Measurements from ENCODE around the gene ERVK3-1. TPM values are rescaled to one million over a fixed set of nuclear protein-coding genes. Genes with fewer than 3 reads are reported as not detected.
"Not testable (repeated sequence)": the region's sequence is repeated elsewhere in the genome, so short reads cannot be mapped to it uniquely, and the experiment has no call there.

Gene ERVK3-1
- total RNA-seq, 4 donors from 2014 or later, result 13.3 to 58.9 (median 36.2) TPM

- in situ Hi-C loops (cut with MboI; ENCODE audit: low pct_ligation_motif_present in 1 of 4, low pct_unique_long_range_greater_than_20kb in 1 of 4, low sequenced_read_pairs in 3 of 4), result no loop called here
- peaks cover 9 to 17% (median 14%) of the 10 kb centered on the region in 4 donors for H3K4me1 ChIP-seq
- no peaks in the 10 kb centered on the region for H3K27me3 ChIP-seq
- WGBS, 2 donors (ENCODE audit: low coverage in 1 of 2), result 27 to 31% methylated on average over 7 of the region's 7 CpGs
- H3K27ac ChIP-seq, result peak overlapping the region; percentile 80 to 95 (median 90)
- intact Hi-C loops (cut with DNase I; ENCODE audit: low total_unique reads), result no loop called here
- peak overlapping the region in 3 of 4 donors; percentile 75 to 93 (median 76) for H3K4me3 ChIP-seq
- TF ChIP-seq EP300 (IDR thresholded peaks at IDR 0.05; ENCODE audit: low read depth) (no peak), POLR2A (IDR thresholded peaks at IDR 0.05) (no peak), CTCF (IDR thresholded peaks at IDR 0.05) (no peak), POLR2AphosphoS5 (IDR thresholded peaks at IDR 0.05) (no peak)
- H3K9me3 ChIP-seq, result no peaks in the 10 kb centered on the region
- no peak for DNase-seq
- H3K36me3 ChIP-seq, result peaks cover 0 to 17% (median 2%) of the 10 kb centered on the region in 4 donors
These were observed 471 bp upstream of the ERVK3-1 start for GRCh38 chr19:58304748-58305064.

- no peak for TF ChIP-seq POLR2AphosphoS5 (IDR thresholded peaks at IDR 0.05)
- no peak for TF ChIP-seq POLR2A (IDR thresholded peaks at IDR 0.05)
- TF ChIP-seq CTCF (IDR thresholded peaks at IDR 0.05), result no peak
- peak; percentile 11 for DNase-seq
- Histone ChIP-seq H3K9me3 (no peaks in the 10 kb centered on the region), H3K36me3 (peaks cover 0 to 20% (median 2%) of the 10 kb centered on the region in 4 donors), H3K27ac (peak overlapping the region; percentile 80 to 95 (median 90)), H3K27me3 (no peaks in the 10 kb centered on the region), H3K4me1 (peaks cover 9 to 17% (median 14%) of the 10 kb centered on the region in 4 donors), H3K4me3 (peak overlapping the region; percentile 75 to 98 (median 84))
- 36 to 46% methylated on average over 3 to 12 of the region's 12 CpGs for WGBS, 2 donors (ENCODE audit: low coverage in 1 of 2)
- in situ Hi-C loops (cut with MboI; ENCODE audit: low pct_ligation_motif_present in 1 of 4, low pct_unique_long_range_greater_than_20kb in 1 of 4, low sequenced_read_pairs in 3 of 4), result no loop called here
- intact Hi-C loops (cut with DNase I; ENCODE audit: low total_unique reads), result no loop called here
These were observed 751 bp downstream of the ERVK3-1 start for GRCh38 chr19:58305932-58306323.

GRCh38 chr19:58307736-58308135 lies 2.6 kb downstream of the ERVK3-1 start:
- in situ Hi-C loops (cut with MboI; ENCODE audit: low pct_ligation_motif_present in 1 of 4, low pct_unique_long_range_greater_than_20kb in 1 of 4, low sequenced_read_pairs in 3 of 4) (no loop called here), intact Hi-C loops (cut with DNase I; ENCODE audit: low total_unique reads) (no loop called here)
- no peak for TF ChIP-seq POLR2AphosphoS5 (IDR thresholded peaks at IDR 0.05)
- no peak for TF ChIP-seq CTCF (IDR thresholded peaks at IDR 0.05)
- no peak for DNase-seq
- Histone ChIP-seq H3K4me3 (no peak overlapping the region), H3K4me1 (peaks cover 9 to 17% (median 14%) of the 10 kb centered on the region in 4 donors), H3K27ac (no peak overlapping the region), H3K9me3 (no peaks in the 10 kb centered on the region), H3K27me3 (no peaks in the 10 kb centered on the region), H3K36me3 (peaks cover 0 to 29% (median 11%) of the 10 kb centered on the region in 4 donors)
- 79 to 100% methylated on average over 1 to 4 of the region's 4 CpGs for WGBS, 2 donors (ENCODE audit: low coverage in 1 of 2)

GRCh38 chr19:58310685-58311084 lies 5.5 kb downstream of the ERVK3-1 start:
- H3K9me3 ChIP-seq; H3K27me3 ChIP-seq; DNase-seq; H3K27ac ChIP-seq; intact Hi-C loops (cut with DNase I; ENCODE audit: low total_unique reads); H3K4me3 ChIP-seq; in situ Hi-C loops (cut with MboI; ENCODE audit: low pct_ligation_motif_present in 1 of 4, low pct_unique_long_range_greater_than_20kb in 1 of 4, low sequenced_read_pairs in 3 of 4): not testable (repeated sequence)
- Histone ChIP-seq H3K36me3 (peaks cover 0 to 42% (median 18%) of the 10 kb centered on the region in 4 donors), H3K4me1 (peaks cover 9 to 11% (median 9%) of the 10 kb centered on the region in 4 donors)
- TF ChIP-seq CTCF (IDR thresholded peaks at IDR 0.05), result peak in 4 of 5 experiments; percentile 15 to 35 (median 27)
- WGBS, 2 donors (ENCODE audit: low coverage in 1 of 2), result 61 to 78% methylated on average over 5 to 13 of the region's 13 CpGs

Data from transverse colon (tissue), 4 donors.